ENCODE data around the gene UGT1A8. TPM values are rescaled to one million over a fixed set of nuclear protein-coding genes. Genes with fewer than 3 reads are reported as not detected.

The UGT1A8 gene
- total and polyA plus RNA-seq, 2 of the 4 experiments (the other 2 are of a cell fraction): not detected

GRCh38 chr2:233718552-233718951 lies 101.1 kb downstream of the UGT1A8 start, which contains the start of gene UGT1A4:
Gene UGT1A4 (plus strand): TSS chr2:233718736. CDS start chr2:233718821, 85 bp downstream.
- dilution Hi-C loops (cut with HindIII; ENCODE audit: low sequenced_read_pairs, unreplicated experiment): no loop called here

More at GRCh38 chr2:233718552-233718951, 101.1 kb downstream of the UGT1A8 start, which contains the start of gene UGT1A4:
- Histone ChIP-seq H3K9ac (ENCODE audit: low read depth, low read length) (no peak within 1 kb of the TSS), H2AFZ (replicated peaks; ENCODE audit: low read length, poor library complexity) (no peak within 1 kb of the TSS), H3K56ac (ENCODE audit: extremely low read depth, insufficient read depth, low read length) (no peak within 1 kb of the TSS), H4K5ac (ENCODE audit: low read depth, low read length) (no peak within 1 kb of the TSS), H3K4me1 (ENCODE audit: control insufficient read depth, insufficient read depth, low read length) (no peaks in the 10 kb centered on the region), H3K27me3 (ENCODE audit: control insufficient read depth, insufficient read depth, low read length) (peaks cover 6% of the 10 kb centered on the region; the same call in 1 of the 2 replicates), H2BK15ac (ENCODE audit: low read depth, low read length) (no peak within 1 kb of the TSS), H2AK9ac (replicated peaks; ENCODE audit: low read depth, low read length, poor library complexity) (no peak within 1 kb of the TSS), H2AK5ac (ENCODE audit: low read depth, low read length) (no peak within 1 kb of the TSS), H3K27ac (ENCODE audit: insufficient read depth, low read length) (no peak within 1 kb of the TSS), H3K23ac (ENCODE audit: low read depth, low read length) (no peak within 1 kb of the TSS), H3K4ac (ENCODE audit: low read depth, low read length) (no peak within 1 kb of the TSS), H2BK120ac (ENCODE audit: low read depth, low read length) (no peak within 1 kb of the TSS), H3K36me3 (ENCODE audit: control insufficient read depth, insufficient read depth, low read length) (no peaks in the 10 kb centered on the region), H3K79me1 (ENCODE audit: low read depth in 1 of 2, low read length in 2 of 2) (no peaks in the 10 kb centered on the region), H4K8ac (ENCODE audit: low read depth in 2 of 2, low read length in 2 of 2) (no peak within 1 kb of the TSS), H3K18ac (ENCODE audit: low read depth, low read length) (no peak within 1 kb of the TSS), H4K91ac (ENCODE audit: insufficient read depth, low read depth, low read length) (no peak within 1 kb of the TSS), H3K9me3 (ENCODE audit: control insufficient read depth, insufficient read depth, low read length) (no peaks in the 10 kb centered on the region), H3K4me2 (ENCODE audit: low read depth, low read length) (no peak within 1 kb of the TSS), H3K14ac (replicated peaks; ENCODE audit: low read depth, low read length) (no peak within 1 kb of the TSS), H4K20me1 (ENCODE audit: insufficient read depth, low read length) (no peaks in the 10 kb centered on the region), H3K4me3 (ENCODE audit: insufficient read depth, low read depth, low read length) (no peak within 1 kb of the TSS), H2BK5ac (ENCODE audit: low read depth, low read length, poor library complexity, severe bottlenecking) (no peak within 1 kb of the TSS), H2BK20ac (ENCODE audit: low read depth, low read length) (no peak within 1 kb of the TSS), H3K9me1 (ENCODE audit: insufficient read depth, low read length) (no peaks in the 10 kb centered on the region)
- in situ Hi-C loops (cut with MboI; ENCODE audit: low sequenced_read_pairs): no loop called here
- ATAC-seq (ENCODE audit: low read depth) (no peak), DNase-seq (no peak)
- WGBS, 2 experiments (ENCODE audit: extremely low coverage in 2 of 2, insufficient read length in 1 of 2): 65% methylated on average over 5 of the region's 7 CpGs; no CpG with 5 or more reads in 1 of the 2 experiments
- CTCF ChIA-PET: no interaction called here
- intact Hi-C loops (cut with micrococcal nuclease): no loop called here
- no TSS peak for BruUV-seq (replicated peaks)
- no peak for TF ChIP-seq POLR2A (IDR thresholded peaks at IDR 0.05; ENCODE audit: low read depth, low read length)
- TF ChIP-seq CHD1 (IDR thresholded peaks at IDR 0.05; ENCODE audit: low read depth, low read length): no peak
- TF ChIP-seq ELK1 (IDR thresholded peaks at IDR 0.05; ENCODE audit: borderline replicate concordance, low read depth, low read length): no peak
- TF ChIP-seq RFX5 (IDR thresholded peaks at IDR 0.05; ENCODE audit: low read depth, low read length): no peak
- TF ChIP-seq NFE2L2 (IDR thresholded peaks at IDR 0.05; ENCODE audit: low read depth, low read length): no peak
- TF ChIP-seq CTCF (conservative IDR thresholded peaks at IDR 0.05; ENCODE audit: low read depth, low read length): no peak
- TF ChIP-seq RAD21 (IDR thresholded peaks at IDR 0.05; ENCODE audit: low read length): no peak
- TF ChIP-seq MAFK (IDR thresholded peaks at IDR 0.05; ENCODE audit: low read depth, low read length): no peak
- TF ChIP-seq CEBPB (IDR thresholded peaks at IDR 0.05; ENCODE audit: low read depth, low read length): no peak
- no peak for TF ChIP-seq SMC3 (IDR thresholded peaks at IDR 0.05; ENCODE audit: low read depth, low read length)
- no peak for TF ChIP-seq BHLHE40 (IDR thresholded peaks at IDR 0.05; ENCODE audit: low read depth, low read length)
- POLR2A ChIA-PET (ENCODE audit: unreplicated experiment): no interaction called here

Measured in IMR-90 (cell line).